Measurements from ENCODE around the gene SPATA19.

Gene SPATA19

GRCh38 chr11:133886029-133886428 lies 40.7 kb upstream of the SPATA19 start:
- Histone ChIP-seq H3K36me3 (ENCODE audit: control insufficient read depth in 2 of 2, insufficient read depth in 1 of 2, low read length in 2 of 2) (no peaks in the 10 kb centered on the region), H3K4me3 (ENCODE audit: low read depth, low read length) (no peak overlapping the region), H3K4me1 (ENCODE audit: control insufficient read depth, insufficient read depth, low read length) (no peaks in the 10 kb centered on the region), H3K9me3 (ENCODE audit: control insufficient read depth, insufficient read depth, low read depth, low read length) (no peaks in the 10 kb centered on the region), H3K27ac (ENCODE audit: extremely low read depth, low read depth, low read length) (no peak overlapping the region)
- TF ChIP-seq ZBTB44 (tag by site-specific recombination; IDR thresholded peaks at IDR 0.05) (no peak), ZNF274 (IDR thresholded peaks at IDR 0.05; ENCODE audit: low read length) (no peak), ZNF274 (tag by site-specific recombination; IDR thresholded peaks at IDR 0.05; ENCODE audit: borderline replicate concordance) (no peak), ZNF248 (tag by site-specific recombination; IDR thresholded peaks at IDR 0.05) (no peak), ZNF521 (tag by site-specific recombination; IDR thresholded peaks at IDR 0.05) (no peak), ZNF792 (tag by site-specific recombination; IDR thresholded peaks at IDR 0.05) (no peak), ZNF513 (tag by site-specific recombination; IDR thresholded peaks at IDR 0.05) (no peak), ZNF768 (tag by site-specific recombination; IDR thresholded peaks at IDR 0.05) (no peak), REPIN1 (tag by site-specific recombination; IDR thresholded peaks at IDR 0.05; ENCODE audit: low read depth) (no peak), GLI2 (tag by site-specific recombination; IDR thresholded peaks at IDR 0.05; ENCODE audit: borderline replicate concordance, low read depth) (no peak), BCL6B (tag by site-specific recombination; IDR thresholded peaks at IDR 0.05) (no peak), ZNF670 (tag by site-specific recombination; IDR thresholded peaks at IDR 0.05; ENCODE audit: low read depth) (no peak)
- ChIA-PET CTCF (interaction anchor here (0.6 kb wide), 1 partner anchor 319 kb away, joined by 3 read pairs; no protein-coding TSS in a partner anchor), POLR2A (no interaction called here)

GRCh38 chr11:133872160-133872559 lies 26.8 kb upstream of the SPATA19 start:
- no peak for TF ChIP-seq ZNF776 (tag by site-specific recombination; IDR thresholded peaks at IDR 0.05; ENCODE audit: borderline replicate concordance)
- TF ChIP-seq ZSCAN30 (tag by site-specific recombination; IDR thresholded peaks at IDR 0.05), result no peak
- TF ChIP-seq ZNF433 (tag by site-specific recombination; IDR thresholded peaks at IDR 0.05; ENCODE audit: low read depth), result no peak
- TF ChIP-seq AEBP2 (tag by site-specific recombination; IDR thresholded peaks at IDR 0.05; ENCODE audit: borderline replicate concordance), result no peak
- no peak for TF ChIP-seq ZNF473 (tag by site-specific recombination; IDR thresholded peaks at IDR 0.05)
- TF ChIP-seq ZNF184 (tag by site-specific recombination; IDR thresholded peaks at IDR 0.05), result no peak
- no peak for TF ChIP-seq ZSCAN16 (tag by site-specific recombination; IDR thresholded peaks at IDR 0.05)
- no peak for TF ChIP-seq ZNF600 (tag by site-specific recombination; IDR thresholded peaks at IDR 0.05)
- TF ChIP-seq ZNF155 (tag by site-specific recombination; IDR thresholded peaks at IDR 0.05), result no peak
- Histone ChIP-seq H3K4me3 (ENCODE audit: low read depth, low read length) (no peak overlapping the region), H3K27ac (ENCODE audit: extremely low read depth, low read depth, low read length) (no peak overlapping the region), H3K36me3 (ENCODE audit: control insufficient read depth in 2 of 2, insufficient read depth in 1 of 2, low read length in 2 of 2) (no peaks in the 10 kb centered on the region), H3K9me3 (ENCODE audit: control insufficient read depth, insufficient read depth, low read depth, low read length) (no peaks in the 10 kb centered on the region), H3K4me1 (ENCODE audit: control insufficient read depth, insufficient read depth, low read length) (no peaks in the 10 kb centered on the region)
- ChIA-PET POLR2A (no interaction called here), CTCF (no interaction called here)

All from HEK293 (cell line).